H9 (cell line): ENCODE results near the gene BPIFB2. TPM values are rescaled to one million over a fixed set of nuclear protein-coding genes. Genes with fewer than 3 reads are reported as not detected.

ENCODE experiments used
- DNase-seq: peaks from one replicate; pipeline ENCODE4 v3.0.0-alpha.2; 2017
- H2AFZ ChIP-seq: one replicate; pipeline ENCODE4 v1.6.1; 2013; ENCODE audit warnings: mild to moderate bottlenecking, low read length, control low read depth, moderate library complexity
- H2AK5ac ChIP-seq: 2 replicates; pipeline ENCODE4 v1.6.1; 2013; ENCODE audit warnings: low read length, control low read depth, mixed read lengths; ENCODE audit not compliant: insufficient read length
- H2BK120ac ChIP-seq: one replicate; pipeline ENCODE4 v1.6.1; 2013; ENCODE audit warnings: low read depth, mild to moderate bottlenecking, low read length, control low read depth, inconsistent platforms; ENCODE audit not compliant: poor library complexity, severe bottlenecking
- H2BK12ac ChIP-seq: 2 replicates; pipeline ENCODE4 v1.6.1; 2013; ENCODE audit warnings: low read length, control low read depth, mixed read lengths, low read depth; ENCODE audit not compliant: insufficient read length
- H2BK15ac ChIP-seq: 2 replicates; pipeline ENCODE4 v1.6.1; 2013; ENCODE audit warnings: low read depth, low read length, control low read depth
- H2BK20ac ChIP-seq: one replicate; pipeline ENCODE4 v1.6.1; 2013; ENCODE audit warnings: low read depth, mild to moderate bottlenecking, low read length, control low read depth, inconsistent platforms; ENCODE audit not compliant: poor library complexity, severe bottlenecking
- H2BK5ac ChIP-seq: 2 replicates; pipeline ENCODE4 v1.6.1; 2013; ENCODE audit warnings: low read length, control low read depth, mixed read lengths; ENCODE audit not compliant: insufficient read length
- H3K14ac ChIP-seq: 2 replicates; pipeline ENCODE4 v1.6.1; 2013; ENCODE audit warnings: low read length, control low read depth; ENCODE audit not compliant: insufficient read depth
- H3K18ac ChIP-seq: 2 replicates; pipeline ENCODE4 v1.6.1; 2013; ENCODE audit warnings: low read depth, mild to moderate bottlenecking, mixed read lengths, low read length, control low read depth; ENCODE audit not compliant: insufficient read length
- H3K23ac ChIP-seq: 2 replicates; pipeline ENCODE4 v1.6.1; 2013; ENCODE audit warnings: low read length, control low read depth, mixed read lengths, low read depth; ENCODE audit not compliant: insufficient read length
- H3K23me2 ChIP-seq: 2 replicates; pipeline ENCODE4 v1.6.1; 2013; ENCODE audit warnings: low read depth, mild to moderate bottlenecking, mixed read lengths, low read length, control low read depth; ENCODE audit not compliant: insufficient read length, poor library complexity, severe bottlenecking
- H3K27ac ChIP-seq: 2 replicates; pipeline ENCODE4 v1.5.1; 2013; ENCODE audit warnings: low read length, control low read depth, mixed read lengths, low read depth; ENCODE audit not compliant: insufficient read length
- H3K27me3 ChIP-seq: 2 replicates; pipeline ENCODE4 v1.6.1; 2013; ENCODE audit warnings: low read length, control low read depth, inconsistent platforms; ENCODE audit not compliant: insufficient read depth
- H3K4ac ChIP-seq: 2 replicates; pipeline ENCODE4 v1.6.1; 2013; ENCODE audit warnings: low read depth, mild to moderate bottlenecking, control low read depth, inconsistent platforms, low read length, moderate library complexity
- H3K4me1 ChIP-seq: 2 replicates; pipeline ENCODE4 v1.6.1; 2013; ENCODE audit warnings: low read length, control low read depth, inconsistent platforms; ENCODE audit not compliant: insufficient read depth
- H3K4me2 ChIP-seq: 2 replicates; pipeline ENCODE4 v1.6.1; 2013; ENCODE audit warnings: low read length, control low read depth, mixed read lengths; ENCODE audit not compliant: insufficient read length, insufficient read depth
- H3K56ac ChIP-seq: 2 replicates; pipeline ENCODE4 v1.6.1; 2013; ENCODE audit warnings: low read depth, mild to moderate bottlenecking, mixed read lengths, low read length, control low read depth; ENCODE audit not compliant: insufficient read length
- H3K79me1 ChIP-seq: 2 replicates; pipeline ENCODE4 v1.6.1; 2013; ENCODE audit warnings: low read depth, mild to moderate bottlenecking, moderate library complexity, low read length, control low read depth, inconsistent platforms; ENCODE audit not compliant: insufficient read depth, poor library complexity, severe bottlenecking
- H3K79me2 ChIP-seq: 2 replicates; pipeline ENCODE4 v1.6.1; 2013; ENCODE audit warnings: low read length, control low read depth, inconsistent platforms; ENCODE audit not compliant: insufficient read depth
- H3K9ac ChIP-seq: 2 replicates; pipeline ENCODE4 v1.6.1; 2013; ENCODE audit warnings: low read length, control low read depth, mixed read lengths; ENCODE audit not compliant: insufficient read length; ENCODE audit errors: extremely low read depth
- H3K9me3 ChIP-seq: one replicate; pipeline ENCODE4 v1.6.1; 2013; ENCODE audit warnings: low read depth, low read length, inconsistent platforms; ENCODE audit not compliant: control insufficient read depth
- H3T11ph ChIP-seq: one replicate; pipeline ENCODE4 v1.6.1; 2013; ENCODE audit warnings: mild to moderate bottlenecking, low read length, control low read depth, inconsistent platforms
- H4K20me1 ChIP-seq: one replicate; pipeline ENCODE4 v1.6.1; 2013; ENCODE audit not compliant: control insufficient read depth, insufficient read length, insufficient read depth
- H4K5ac ChIP-seq: 2 replicates; pipeline ENCODE4 v1.6.1; 2013; ENCODE audit warnings: low read depth, mild to moderate bottlenecking, mixed read lengths, low read length, control low read depth; ENCODE audit not compliant: insufficient read length
- H4K8ac ChIP-seq: replicated peaks from 2 replicates; pipeline ENCODE4 v1.6.1; 2013; ENCODE audit warnings: low read length, control low read depth, mixed read lengths, low read depth; ENCODE audit not compliant: insufficient read length
- H4K91ac ChIP-seq: 2 replicates; pipeline ENCODE4 v1.6.1; 2013; ENCODE audit warnings: low read depth, mild to moderate bottlenecking, moderate library complexity, mixed read lengths, low read length, control low read depth; ENCODE audit not compliant: insufficient read length
- H3K27ac Mint-ChIP-seq, 3 experiments: 2 replicates in 2 of 3; 3 replicates in 1 of 3; pipeline ENCODE4 v1.8.0; 2020 to 2021; ENCODE audit warnings: mixed read lengths in 3 of 3, mild to moderate bottlenecking in 1 of 3, moderate library complexity in 1 of 3
- H3K27me3 Mint-ChIP-seq: 2 replicates; pipeline ENCODE4 v1.8.0; 2021; ENCODE audit warnings: low read depth, mild to moderate bottlenecking, moderate library complexity, mixed read lengths
- H3K36me3 Mint-ChIP-seq, 3 experiments: 2 replicates in 2 of 3; 3 replicates in 1 of 3; pipeline ENCODE4 v1.8.0; 2020 to 2021; ENCODE audit warnings: low read depth in 3 of 3, mixed read lengths in 3 of 3; ENCODE audit not compliant: insufficient read depth in 1 of 3
- H3K4me1 Mint-ChIP-seq, 2 experiments: 2 replicates each; pipeline ENCODE4 v1.8.0; 2020; ENCODE audit warnings: mixed read lengths in 2 of 2
- H3K4me3 Mint-ChIP-seq, 2 experiments: 2 replicates in 1 of 2; 3 replicates in 1 of 2; pipeline ENCODE4 v1.8.0; 2020 to 2021; ENCODE audit warnings: mild to moderate bottlenecking in 2 of 2, mixed read lengths in 2 of 2, moderate library complexity in 1 of 2
- H3K9me3 Mint-ChIP-seq, 2 experiments: 2 replicates in 1 of 2; 3 replicates in 1 of 2; pipeline ENCODE4 v1.8.0; 2020; ENCODE audit warnings: mild to moderate bottlenecking in 2 of 2, mixed read lengths in 2 of 2, moderate library complexity in 1 of 2
- WGBS: extraction: QIAGEN DNeasy Blood & Tissue Kit; methylation state at CpG from one replicate; pipeline ENCODE4 v1.1.7; 2013; ENCODE audit warnings: missing lambda C conversion rate, low lambda C conversion rate, mixed read lengths; ENCODE audit not compliant: insufficient read length; ENCODE audit errors: extremely low coverage; 5-methylcytosine and 5-hydroxymethylcytosine counted together
- total RNA-seq: library from RNA; stranded (reverse); gene quantifications from 2 replicates; pipeline ENCODE4 v1.2.1, GENCODE V29; 2021
- TF ChIP-seq, protein P1 (sequence below): fragments of 200-600 bp; sonication (generic); conservative IDR thresholded peaks from 3 replicates; pipeline ENCODE4 v1.8.0; 2021; ENCODE audit warnings: antibody characterized with exemption, mild to moderate bottlenecking

The BPIFB2 gene
- total RNA-seq, 1 experiment from 2014 or later = not detected

GRCh38 chr20:32987044-32987825 lies 20.3 kb upstream of the BPIFB2 start:
- no CpG with 5 or more reads among the region's 11 CpGs for WGBS
- Histone ChIP-seq H3K79me2 (no peaks in the 10 kb centered on the region), H3T11ph (no peak overlapping the region), H4K8ac (no peak overlapping the region), H3K23me2 (no peaks in the 10 kb centered on the region), H3K18ac (no peak overlapping the region), H2BK120ac (no peak overlapping the region), H2AFZ (no peak overlapping the region), H2BK20ac (no peak overlapping the region), H3K4ac (no peak overlapping the region), H3K23ac (no peak overlapping the region), H2BK5ac (no peak overlapping the region), H3K56ac (no peak overlapping the region), H4K20me1 (no peaks in the 10 kb centered on the region), H3K9ac (no peak overlapping the region), H3K14ac (no peak overlapping the region), H2BK12ac (no peak overlapping the region), H3K9me3 (no peaks in the 10 kb centered on the region), H3K4me2 (no peak overlapping the region), H3K27ac (no peak overlapping the region), H4K91ac (no peak overlapping the region), H2AK5ac (no peak overlapping the region), H3K27me3 (no peaks in the 10 kb centered on the region), H3K4me1 (no peaks in the 10 kb centered on the region), H4K5ac (no peak overlapping the region), H3K79me1 (no peaks in the 10 kb centered on the region), H2BK15ac (no peak overlapping the region)
- TF ChIP-seq, protein P1, sequence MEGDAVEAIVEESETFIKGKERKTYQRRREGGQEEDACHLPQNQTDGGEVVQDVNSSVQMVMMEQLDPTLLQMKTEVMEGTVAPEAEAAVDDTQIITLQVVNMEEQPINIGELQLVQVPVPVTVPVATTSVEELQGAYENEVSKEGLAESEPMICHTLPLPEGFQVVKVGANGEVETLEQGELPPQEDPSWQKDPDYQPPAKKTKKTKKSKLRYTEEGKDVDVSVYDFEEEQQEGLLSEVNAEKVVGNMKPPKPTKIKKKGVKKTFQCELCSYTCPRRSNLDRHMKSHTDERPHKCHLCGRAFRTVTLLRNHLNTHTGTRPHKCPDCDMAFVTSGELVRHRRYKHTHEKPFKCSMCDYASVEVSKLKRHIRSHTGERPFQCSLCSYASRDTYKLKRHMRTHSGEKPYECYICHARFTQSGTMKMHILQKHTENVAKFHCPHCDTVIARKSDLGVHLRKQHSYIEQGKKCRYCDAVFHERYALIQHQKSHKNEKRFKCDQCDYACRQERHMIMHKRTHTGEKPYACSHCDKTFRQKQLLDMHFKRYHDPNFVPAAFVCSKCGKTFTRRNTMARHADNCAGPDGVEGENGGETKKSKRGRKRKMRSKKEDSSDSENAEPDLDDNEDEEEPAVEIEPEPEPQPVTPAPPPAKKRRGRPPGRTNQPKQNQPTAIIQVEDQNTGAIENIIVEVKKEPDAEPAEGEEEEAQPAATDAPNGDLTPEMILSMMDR = no peak
- no peak overlapping the region for H3K27ac Mint-ChIP-seq
- peaks cover 5 to 6% of the 10 kb centered on the region in 2 experiments; a peak in 1 of 4 replicates for H3K4me1 Mint-ChIP-seq
- H3K27me3 Mint-ChIP-seq = peaks cover 4% of the 10 kb centered on the region
- DNase-seq = no peak
- no peaks in the 10 kb centered on the region for H3K36me3 Mint-ChIP-seq
- H3K4me3 Mint-ChIP-seq = no peak overlapping the region
- no peaks in the 10 kb centered on the region for H3K9me3 Mint-ChIP-seq
